ENCODE results near the gene GGN. TPM values are rescaled to one million over a fixed set of nuclear protein-coding genes. Genes with fewer than 3 reads are reported as not detected.
A peak's percentile ranks its signal among the peaks of the same experiment; 100 is the strongest.

GGN gene
- total RNA-seq: under 1 TPM; 0.17 to 0.19 TPM
- polyA plus RNA-seq (2013, experiment 1 of 2): 0.16 TPM
- polyA plus RNA-seq (2013, experiment 2 of 2): 0.46 TPM
- total RNA-seq: 0 to 0.68 (median 0.08) reads per million in 172 experiments

GRCh38 chr19:38387550-38388348, at the start of gene GGN:
Gene GGN (minus strand): TSS chr19:38388034. CDS start chr19:38387261, 773 bp downstream.
- ATAC-seq (ENCODE audit: poor library complexity) (peak; percentile 74), DNase-seq (peak; percentile 59 to 91 (median 75))
- H3K27me3 Mint-ChIP-seq: peaks cover 39% of the 10 kb centered on the region
- peak within 1 kb of the TSS; percentile 70 for H3K27ac Mint-ChIP-seq
- Histone ChIP-seq H3K4me1 (ENCODE audit: insufficient read depth, low read length) (peaks cover 44% of the 10 kb centered on the region), H3K9me3 (ENCODE audit: control insufficient read depth in 1 of 2, insufficient read depth in 1 of 2, low read length in 2 of 2) (peaks cover 0 to 5% of the 10 kb centered on the region in 2 experiments), H3K27ac (ENCODE audit: low read depth in 1 of 2, low read length in 2 of 2) (no peak within 1 kb of the TSS), H3K4me3 (ENCODE audit: low read length) (peak within 1 kb of the TSS; percentile 58), H3K27me3 (ENCODE audit: control insufficient read depth in 1 of 2, insufficient read depth in 2 of 2, low read length in 2 of 2) (peaks cover 17 to 18% of the 10 kb centered on the region in 2 experiments), H3K36me3 (ENCODE audit: insufficient read depth, low read length) (peaks cover 10% of the 10 kb centered on the region)
- ChIA-PET CTCF (interaction anchor here (1.7 to 4.7 kb wide), 3 partner anchors 13 to 52 kb away, joined by 11 to 45 read pairs (median 11); partner anchors contain the start of genes CATSPERG, FAM98C and PSMD8), POLR2A (interaction anchor here (0.6 to 4.3 kb wide), 9 partner anchors 8 to 1070 kb away, joined by 3 to 45 read pairs (median 5); partner anchors contain the start of genes CATSPERG, EIF3K, FAM98C and MRPS12)
- H3K9me3 Mint-ChIP-seq: no peaks in the 10 kb centered on the region
- peaks cover 29% of the 10 kb centered on the region for H3K4me1 Mint-ChIP-seq (ENCODE audit: low read depth)
- peak within 1 kb of the TSS; percentile 94 for H3K4me3 Mint-ChIP-seq
- no peak for TF ChIP-seq CTCF (IDR thresholded peaks at IDR 0.05)
- H3K36me3 Mint-ChIP-seq (ENCODE audit: low read depth): peaks cover 37% of the 10 kb centered on the region
- intact Hi-C loops (cut with DNase I, micrococcal nuclease): loop anchor here (2.0 to 5.0 kb wide), 3 partner anchors 13 to 50 kb away; partner anchors contain the start of genes CATSPERG (in 1 of the 2), FAM98C (in 1 of the 2) and PSMD8 (in 1 of the 2)

DNA sequence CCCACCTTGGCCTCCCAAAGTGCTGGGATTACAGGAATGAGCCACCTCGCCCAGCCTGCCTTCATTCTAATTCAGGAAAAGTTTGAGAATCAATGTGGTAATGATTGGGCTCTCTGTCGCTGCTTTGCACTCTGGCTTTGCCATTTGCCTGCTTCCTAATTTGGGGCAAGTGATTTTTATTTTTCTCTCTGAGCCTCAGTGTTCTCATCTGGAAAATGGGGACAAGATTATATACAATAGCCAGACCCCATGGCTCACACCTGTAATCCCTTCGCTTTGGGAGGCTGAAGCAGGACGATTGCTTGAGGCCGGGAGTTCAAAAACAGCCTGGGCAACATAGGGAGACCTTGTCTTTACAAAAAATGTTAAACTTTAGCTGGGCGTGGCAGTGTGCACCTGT, 49.5 kb upstream of the GGN start:
- Mint-ChIP-seq H3K27ac (no peak overlapping the region), H3K4me1 (ENCODE audit: low read depth) (peaks cover 5% of the 10 kb centered on the region), H3K27me3 (peaks cover 34% of the 10 kb centered on the region), H3K9me3 (no peaks in the 10 kb centered on the region), H3K4me3 (no peak overlapping the region), H3K36me3 (ENCODE audit: low read depth) (no peaks in the 10 kb centered on the region)
- ATAC-seq (ENCODE audit: poor library complexity) (no peak), DNase-seq (no peak)
- intact Hi-C loops (cut with DNase I, micrococcal nuclease): no loop called here
- ChIA-PET POLR2A (no interaction called here), CTCF (no interaction called here)
- no peak overlapping the region for H3K4me3 ChIP-seq (ENCODE audit: low read length)
- no peaks in the 10 kb centered on the region for H3K36me3 ChIP-seq (ENCODE audit: insufficient read depth, low read length)
- no peaks in the 10 kb centered on the region for H3K9me3 ChIP-seq (ENCODE audit: control insufficient read depth in 1 of 2, insufficient read depth in 1 of 2, low read length in 2 of 2)
- peaks cover 14% of the 10 kb centered on the region for H3K4me1 ChIP-seq (ENCODE audit: insufficient read depth, low read length)
- no peak overlapping the region for H3K27ac ChIP-seq (ENCODE audit: low read depth in 1 of 2, low read length in 2 of 2)
- no peak for TF ChIP-seq CTCF (IDR thresholded peaks at IDR 0.05)
- peaks cover 14 to 21% of the 10 kb centered on the region in 2 experiments for H3K27me3 ChIP-seq (ENCODE audit: control insufficient read depth in 1 of 2, insufficient read depth in 2 of 2, low read length in 2 of 2)

- CTCF ChIA-PET: no interaction called here
- H3K27me3 Mint-ChIP-seq: peaks cover 30% of the 10 kb centered on the region
- no peaks in the 10 kb centered on the region for H3K36me3 Mint-ChIP-seq (ENCODE audit: low read depth)
- ATAC-seq (ENCODE audit: poor library complexity) (no peak), DNase-seq (no peak)
- Histone ChIP-seq H3K9me3 (ENCODE audit: control insufficient read depth in 1 of 2, insufficient read depth in 1 of 2, low read length in 2 of 2) (no peaks in the 10 kb centered on the region), H3K27ac (ENCODE audit: low read depth in 1 of 2, low read length in 2 of 2) (no peak overlapping the region), H3K4me1 (ENCODE audit: insufficient read depth, low read length) (peaks cover 14% of the 10 kb centered on the region), H3K36me3 (ENCODE audit: insufficient read depth, low read length) (no peaks in the 10 kb centered on the region), H3K27me3 (ENCODE audit: control insufficient read depth in 1 of 2, insufficient read depth in 2 of 2, low read length in 2 of 2) (peaks cover 14 to 21% of the 10 kb centered on the region in 2 experiments), H3K4me3 (ENCODE audit: low read length) (no peak overlapping the region)
- no peaks in the 10 kb centered on the region for H3K9me3 Mint-ChIP-seq
- H3K4me1 Mint-ChIP-seq (ENCODE audit: low read depth): peaks cover 6% of the 10 kb centered on the region
- POLR2A ChIA-PET: no interaction called here
- H3K4me3 Mint-ChIP-seq: no peak overlapping the region
- intact Hi-C loops (cut with DNase I, micrococcal nuclease): no loop called here
- TF ChIP-seq CTCF (IDR thresholded peaks at IDR 0.05): no peak
- no peak overlapping the region for H3K27ac Mint-ChIP-seq
These were observed 46.8 kb upstream of the GGN start for GRCh38 chr19:38434549-38435051.
